ENCODE measurements around the gene APOBEC4.
A peak's percentile ranks its signal among the peaks of the same experiment; 100 is the strongest.

Gene APOBEC4

GRCh38 chr1:183674339-183674738, 21.2 kb upstream of the APOBEC4 start:
- DNase-seq = no peak

GRCh38 chr1:183673605-183674323, 20.6 kb upstream of the APOBEC4 start:
- DNase-seq = no peak

GRCh38 chr1:183670169-183670568, 17.1 kb upstream of the APOBEC4 start:
- DNase-seq = no peak

GRCh38 chr1:183656355-183656754, 3.2 kb upstream of the APOBEC4 start:
- no peak for DNase-seq

GRCh38 chr1:183655562-183656075, 2.5 kb upstream of the APOBEC4 start:
- DNase-seq = peak; percentile 66

- DNase-seq = no peak
These were observed 1.6 kb upstream of the APOBEC4 start for GRCh38 chr1:183654706-183655105.

- DNase-seq = no peak
These were observed 848 bp upstream of the APOBEC4 start for GRCh38 chr1:183653876-183654451.

- no peak for DNase-seq
These were observed 312 bp upstream of the APOBEC4 start for GRCh38 chr1:183653462-183653794.

- DNase-seq = no peak
These were observed 1.0 kb downstream of the APOBEC4 start for GRCh38 chr1:183652107-183652506.

GRCh38 chr1:183651612-183652011, 1.5 kb downstream of the APOBEC4 start:
- no peak for DNase-seq

- no peak for DNase-seq
These were observed 5.1 kb downstream of the APOBEC4 start for GRCh38 chr1:183648042-183648441.

GRCh38 chr1:183646776-183647175, 6.3 kb downstream of the APOBEC4 start:
- DNase-seq = no peak

- no peak for DNase-seq
These were observed 7.6 kb downstream of the APOBEC4 start for GRCh38 chr1:183645531-183645930.

GRCh38 chr1:183642166-183642565, 10.9 kb downstream of the APOBEC4 start:
- no peak for DNase-seq

- DNase-seq = no peak
These were observed 12.9 kb downstream of the APOBEC4 start for GRCh38 chr1:183640193-183640592.

GRCh38 chr1:183638649-183639387, 14.3 kb downstream of the APOBEC4 start:
- no peak for DNase-seq

- no peak for DNase-seq
These were observed 16.3 kb downstream of the APOBEC4 start for GRCh38 chr1:183636783-183637182.

GRCh38 chr1:183636334-183636682, 16.8 kb downstream of the APOBEC4 start:
- DNase-seq = no peak

- peak; percentile 94 for DNase-seq
These were observed 17.3 kb downstream of the APOBEC4 start, which contains the start of gene ARPC5 for GRCh38 chr1:183635606-183636333. Gene ARPC5, minus strand, starts transcription at chr1:183635783. Its CDS starts 124 bp downstream, at chr1:183635659.

GRCh38 chr1:183635099-183635605, 18.0 kb downstream of the APOBEC4 start:
- peak; percentile 11 for DNase-seq

GRCh38 chr1:183634429-183635065, 18.6 kb downstream of the APOBEC4 start:
- DNase-seq = no peak

- no peak for DNase-seq
These were observed 19.3 kb downstream of the APOBEC4 start for GRCh38 chr1:183633676-183634343.

Measured in T-helper 9 cell (primary cell).